HepG2 (cell line): ENCODE measurements around the gene QPCT. TPM values are rescaled to one million over a fixed set of nuclear protein-coding genes. Genes with fewer than 3 reads are reported as not detected.
A peak's percentile ranks its signal among the peaks of the same experiment; 100 is the strongest.

Experiments
- ATAC-seq: fragments of 200-7000 bp; cut with Tn5 transposase; 3 replicates; pipeline ENCODE4 v1.9.1; 2020; ENCODE audit warnings: mild to moderate bottlenecking, moderate library complexity
- BruUV-seq: library from RNA; stranded (reverse); fragments of 400-500 nt; replicated peaks from 2 replicates; lab custom pipeline; 2021; lab: Mats Ljungman, UMichigan
- CTCF ChIA-PET: fragments of 300-600 bp; formaldehyde crosslinking; extraction: SDS; loops from one replicate; lab custom pipeline; 2021; ENCODE audit warnings: low total read pairs, inconsistent platforms, low intra/inter-chr PET ratio; lab: Yijun Ruan, JAX
- POLR2A ChIA-PET: fragments of 350-600 bp; sonication (Branson Sonifier 250); formaldehyde crosslinking; loops from one replicate; lab custom pipeline; 2020; ENCODE audit warnings: antibody characterized with exemption, inconsistent platforms; lab: Yijun Ruan, JAX
- DNase-seq: peaks from one replicate; pipeline ENCODE4 v3.0.0-alpha.2; 2015; ENCODE audit warnings: low spot score
- FAIRE-seq: peaks from 3 replicates; lab custom pipeline; 2011; peaks lifted over from hg19 to GRCh38; lab: Jason Lieb, UNC
- H2AFZ ChIP-seq: one replicate; pipeline ENCODE4 v1.6.1; 2011; ENCODE audit warnings: low read length, inconsistent platforms
- H3K27ac ChIP-seq: fragments of 300-600 bp; 3 replicates; pipeline ENCODE4 v1.8.0; 2011; ENCODE audit warnings: mixed run types, mild to moderate bottlenecking, mixed read lengths, low read length, inconsistent platforms; ENCODE audit not compliant: insufficient read depth; ENCODE audit errors: extremely low read length
- H3K27me3 ChIP-seq, 2 experiments: fragments of 200-600 bp in 1 of 2; 2 replicates in 1 of 2; 3 replicates in 1 of 2; pipeline versions ENCODE4 v1.6.0 to v1.8.0; 2011; ENCODE audit warnings: low read length in 2 of 2, mild to moderate bottlenecking in 2 of 2, moderate library complexity in 2 of 2, inconsistent platforms in 1 of 2; ENCODE audit not compliant: insufficient read depth in 2 of 2, control insufficient read depth in 1 of 2
- H3K36me3 ChIP-seq, 2 experiments: fragments of 200-600 bp in 1 of 2; replicated peaks in 1 of 2; 2 replicates in 1 of 2; 3 replicates in 1 of 2; pipeline versions ENCODE4 v1.5.1 to v1.8.0; 2011; ENCODE audit warnings: low read length in 2 of 2, inconsistent platforms in 1 of 2; ENCODE audit not compliant: insufficient read depth in 2 of 2, control insufficient read depth in 1 of 2
- H3K4me1 ChIP-seq: 2 replicates; pipeline ENCODE4 v1.5.1; 2012; ENCODE audit warnings: low read length, inconsistent platforms; ENCODE audit not compliant: insufficient read depth
- H3K4me2 ChIP-seq: 2 replicates; pipeline ENCODE4 v1.6.0; 2011; ENCODE audit warnings: low read depth, low read length, inconsistent platforms
- H3K4me3 ChIP-seq, 3 experiments: fragments of 200-600 bp in 1 of 3; sonication (generic), shearing (Covaris generic) in 1 of 3; replicated peaks in 1 of 3; 2 replicates each; pipeline ENCODE4 v1.5.1; 2011 to 2016; ENCODE audit warnings: low read length in 3 of 3, inconsistent platforms in 2 of 3, low read depth in 2 of 3, mild to moderate bottlenecking in 2 of 3, control low read depth in 1 of 3, mixed read lengths in 1 of 3; ENCODE audit not compliant: insufficient read depth in 1 of 3
- H3K79me2 ChIP-seq: one replicate; pipeline ENCODE4 v1.6.1; 2011; ENCODE audit warnings: low read length, inconsistent platforms; ENCODE audit not compliant: insufficient read depth
- H3K9ac ChIP-seq: 2 replicates; pipeline ENCODE4 v1.6.0; 2011; ENCODE audit warnings: mild to moderate bottlenecking, low read depth, low read length, inconsistent platforms; ENCODE audit not compliant: insufficient read depth
- H3K9me3 ChIP-seq: 2 replicates; pipeline ENCODE4 v1.5.1; 2012; ENCODE audit warnings: mild to moderate bottlenecking, low read length
- H4K20me1 ChIP-seq: 2 replicates; pipeline ENCODE4 v1.6.0; 2011; ENCODE audit warnings: inconsistent platforms, mild to moderate bottlenecking, low read length, moderate library complexity; ENCODE audit not compliant: insufficient read depth
- E2F5 ChIP-seq: sonication (generic); formaldehyde crosslinking; conservative IDR thresholded peaks from 2 replicates; pipeline ENCODE4 v1.4.0; 2020; ENCODE audit warnings: missing genetic modification reagents
- ERF ChIP-seq: IDR thresholded peaks from 2 replicates; pipeline ENCODE4 v1.6.1; 2018; ENCODE audit warnings: missing biosample characterization, missing genetic modification reagents
- HBP1 ChIP-seq: IDR thresholded peaks from 2 replicates; pipeline ENCODE4 v1.6.1; 2016; ENCODE audit warnings: low read depth, control low read depth
- HNF4G ChIP-seq, 2 experiments: sonication (generic) in 1 of 2; formaldehyde crosslinking in 1 of 2; IDR thresholded peaks; 2 replicates each; pipeline versions ENCODE4 v1.4.0 to v1.6.1; 2011 to 2020; ENCODE audit warnings: borderline replicate concordance in 2 of 2, low read depth in 2 of 2, mild to moderate bottlenecking in 2 of 2, low read length in 1 of 2, missing genetic modification reagents in 1 of 2, moderate library complexity in 1 of 2
- HOXA3 ChIP-seq: sonication (generic); formaldehyde crosslinking; IDR thresholded peaks from 2 replicates; pipeline ENCODE4 v1.5.0; 2020; ENCODE audit warnings: missing genetic modification reagents
- IRF2 ChIP-seq: IDR thresholded peaks from 2 replicates; pipeline ENCODE4 v1.6.1; 2018; ENCODE audit warnings: missing genetic modification reagents, missing compliant biosample characterization
- MLXIP ChIP-seq: sonication (generic); formaldehyde crosslinking; IDR thresholded peaks from 2 replicates; pipeline ENCODE4 v1.9.0; 2021; ENCODE audit warnings: missing genetic modification reagents, borderline replicate concordance
- MYPOP ChIP-seq: sonication (generic); formaldehyde crosslinking; IDR thresholded peaks from 2 replicates; pipeline ENCODE4 v1.8.1; 2023; ENCODE audit warnings: mild to moderate bottlenecking, moderate library complexity, missing genetic modification reagents
- RCOR2 ChIP-seq: IDR thresholded peaks from 2 replicates; pipeline ENCODE4 v1.6.1; 2016; ENCODE audit warnings: missing biosample characterization, missing genetic modification reagents
- THAP8 ChIP-seq: sonication (generic); formaldehyde crosslinking; IDR thresholded peaks from 2 replicates; pipeline ENCODE4 v1.5.1; 2020; ENCODE audit warnings: missing genetic modification reagents, mild to moderate bottlenecking, borderline replicate concordance
- ZBTB21 ChIP-seq: sonication (generic); formaldehyde crosslinking; IDR thresholded peaks from 2 replicates; pipeline ENCODE4 v1.4.0; 2020; ENCODE audit warnings: missing genetic modification reagents
- ZMYM4 ChIP-seq: sonication (generic); formaldehyde crosslinking; IDR thresholded peaks from 2 replicates; pipeline ENCODE4 v1.8.1; 2023; ENCODE audit warnings: mild to moderate bottlenecking, missing genetic modification reagents
- ZNF501 ChIP-seq: sonication (generic); formaldehyde crosslinking; IDR thresholded peaks from 2 replicates; pipeline ENCODE4 v1.5.1; 2020; ENCODE audit warnings: mild to moderate bottlenecking, moderate library complexity, missing genetic modification reagents
- ZNF598 ChIP-seq: sonication (generic); formaldehyde crosslinking; IDR thresholded peaks from 2 replicates; pipeline ENCODE4 v1.5.1; 2020; ENCODE audit warnings: mild to moderate bottlenecking, missing genetic modification reagents, borderline replicate concordance
- WGBS: methylation state at CpG from one replicate; pipeline ENCODE4 v1.1.6; 2017; ENCODE audit warnings: low lambda C conversion rate; 5-methylcytosine and 5-hydroxymethylcytosine counted together
- in situ Hi-C: cut with HindIII; loops from 2 replicates; pipeline ENCODE4 v1.10.0; 2017; ENCODE audit warnings: low pct_unique_long_range_greater_than_20kb; ENCODE audit not compliant: extremely low pct_ligation_motif_present
- intact Hi-C: fragments of 100-400 bp; cut with micrococcal nuclease; formaldehyde crosslinking; loops from one replicate; pipeline ENCODE4 v1.10.0; 2022; ENCODE audit not compliant: unreplicated experiment
- polyA plus RNA-seq, 8 experiments: library from polyadenylated mRNA; depleted of rRNA in 3 of 8; stranded (reverse) in 7 of 8; unstranded in 1 of 8; fragments of >200 nt; fragmentation: Illumina TruSeq in 4 of 8; extraction: Trizol in 4 of 8; gene quantifications; 2 replicates each; pipeline versions ENCODE4 v1.2.1 to v1.2.3, GENCODE V29; 2011 to 2016; ENCODE audit warnings: low read depth in 4 of 8, missing spikeins in 1 of 8, mixed read lengths in 1 of 8; ENCODE audit not compliant: insufficient read depth in 1 of 8
- total RNA-seq, 5 experiments: library from RNA; depleted of rRNA; stranded (reverse); fragments of >200 nt; fragmentation: Illumina TruSeq; extraction: Trizol; gene quantifications; 2 replicates each; pipeline ENCODE4 v1.2.3, GENCODE V29; 2016; ENCODE audit warnings: low read depth in 1 of 5

Gene QPCT
- total and polyA plus RNA-seq, 2 of the 13 experiments (the other 11 are each of a cell fraction or from before 2014, with no cell fraction given), result 0.77 to 1.2 TPM

- TF ChIP-seq ZNF501 (CRISPR knock-in tag), result peak; percentile 16; the same call in 1 of the 2 replicates
- no peak for TF ChIP-seq HNF4G (IDR thresholded peaks at IDR 0.05; ENCODE audit: borderline replicate concordance, low read depth, low read length)
- no peak for TF ChIP-seq HNF4G (CRISPR knock-in tag; IDR thresholded peaks at IDR 0.05; ENCODE audit: borderline replicate concordance, low read depth)
- no peak for TF ChIP-seq MLXIP
- TF ChIP-seq E2F5 (CRISPR knock-in tag), result no peak
These were observed 644 bp upstream of the QPCT start (continued) for GRCh38 chr2:37343537-37344434.

GRCh38 chr2:37348155-37348554 lies 3.7 kb downstream of the QPCT start:
- FAIRE-seq, result no peak
- no TSS peak for BruUV-seq
- CTCF ChIA-PET, result no interaction called here
- Histone ChIP-seq H3K27me3 (peaks cover 0 to 29% of the 10 kb centered on the region in 2 experiments; a peak in 3 of 5 replicates), H4K20me1 (no peaks in the 10 kb centered on the region), H3K36me3 (no peaks in the 10 kb centered on the region), H3K4me1 (peaks cover 43% of the 10 kb centered on the region), H3K9ac (no peak overlapping the region), H3K79me2 (no peaks in the 10 kb centered on the region), H3K9me3 (no peaks in the 10 kb centered on the region), H2AFZ (no peak overlapping the region), H3K27ac (no peak overlapping the region), H3K4me2 (no peak overlapping the region), H3K4me3 (no peak overlapping the region)
- no peak for DNase-seq
- no peak for ATAC-seq
- in situ Hi-C loops, result no loop called here
- intact Hi-C loops, result no loop called here
- WGBS, result 77% methylated on average over 5 of the region's 5 CpGs
- POLR2A ChIA-PET, result interaction anchor here (0.8 kb wide), 1 partner anchor 10 kb away, joined by 3 read pairs; no protein-coding TSS in a partner anchor
- TF ChIP-seq THAP8 (CRISPR knock-in tag) (no peak), ZMYM4 (CRISPR knock-in tag) (no peak), HOXA3 (CRISPR knock-in tag) (no peak), ERF (CRISPR knock-in tag) (no peak), IRF2 (CRISPR knock-in tag) (no peak), RCOR2 (CRISPR knock-in tag) (no peak), MYPOP (CRISPR knock-in tag) (no peak), ZNF598 (CRISPR knock-in tag) (no peak), HBP1 (CRISPR knock-in tag) (no peak), ZBTB21 (CRISPR knock-in tag) (no peak)
